ENCODE results near the gene PMEPA1.

Gene PMEPA1

GRCh38 chr20:57717797-57718196, 8.0 kb upstream of the PMEPA1 start:
- no peak for TF ChIP-seq CTCF (IDR thresholded peaks at IDR 0.05; ENCODE audit: unreplicated experiment in 3 of 3)
- Mint-ChIP-seq H3K36me3 (ENCODE audit: low read depth) (no peaks in the 10 kb centered on the region), H3K9me3 (no peaks in the 10 kb centered on the region), H3K27me3 (ENCODE audit: low read depth) (peaks cover 6% of the 10 kb centered on the region), H3K4me1 (peaks cover 52% of the 10 kb centered on the region), H3K4me3 (peak overlapping the region; percentile 25 to 73 (median 32)), H3K27ac (no peak overlapping the region)

- Mint-ChIP-seq H3K27ac (peak overlapping the region in 1 of 3 experiments; percentile 27), H3K36me3 (ENCODE audit: low read depth) (no peaks in the 10 kb centered on the region), H3K4me3 (peak overlapping the region in 2 of 3 experiments; percentile 37 to 42), H3K4me1 (peaks cover 55% of the 10 kb centered on the region), H3K9me3 (no peaks in the 10 kb centered on the region), H3K27me3 (ENCODE audit: low read depth) (no peaks in the 10 kb centered on the region)
- no peak for TF ChIP-seq CTCF (IDR thresholded peaks at IDR 0.05; ENCODE audit: unreplicated experiment in 3 of 3)
Observed at GRCh38 chr20:57716901-57717300, 7.1 kb upstream of the PMEPA1 start.

- Mint-ChIP-seq H3K4me3 (no peak overlapping the region), H3K36me3 (ENCODE audit: low read depth) (no peaks in the 10 kb centered on the region), H3K9me3 (no peaks in the 10 kb centered on the region), H3K4me1 (peaks cover 59% of the 10 kb centered on the region), H3K27ac (no peak overlapping the region), H3K27me3 (ENCODE audit: low read depth) (no peaks in the 10 kb centered on the region)
- TF ChIP-seq CTCF (IDR thresholded peaks at IDR 0.05; ENCODE audit: unreplicated experiment in 3 of 3) = no peak
Observed at GRCh38 chr20:57716202-57716601, 6.4 kb upstream of the PMEPA1 start.

GRCh38 chr20:57715268-57715904, 5.6 kb upstream of the PMEPA1 start:
- Mint-ChIP-seq H3K27me3 (ENCODE audit: low read depth) (no peaks in the 10 kb centered on the region), H3K4me1 (peaks cover 67% of the 10 kb centered on the region), H3K27ac (peak overlapping the region in 2 of 3 experiments; percentile 15 to 39), H3K36me3 (ENCODE audit: low read depth) (no peaks in the 10 kb centered on the region), H3K9me3 (no peaks in the 10 kb centered on the region), H3K4me3 (peak overlapping the region in 2 of 3 experiments; percentile 11 to 54)
- TF ChIP-seq CTCF (IDR thresholded peaks at IDR 0.05; ENCODE audit: unreplicated experiment in 3 of 3) = no peak

- no peak for TF ChIP-seq CTCF (IDR thresholded peaks at IDR 0.05; ENCODE audit: unreplicated experiment in 3 of 3)
- Mint-ChIP-seq H3K9me3 (no peaks in the 10 kb centered on the region), H3K27me3 (ENCODE audit: low read depth) (no peaks in the 10 kb centered on the region), H3K36me3 (ENCODE audit: low read depth) (no peaks in the 10 kb centered on the region), H3K4me3 (no peak overlapping the region), H3K4me1 (peaks cover 68% of the 10 kb centered on the region), H3K27ac (no peak overlapping the region)
Observed at GRCh38 chr20:57714409-57715267, 4.8 kb upstream of the PMEPA1 start.

All from nephron (organoid).